K562 (cell line): ENCODE measurements around the gene BANK1. TPM values are rescaled to one million over a fixed set of nuclear protein-coding genes. Genes with fewer than 3 reads are reported as not detected.

ENCODE experiments used
- ATAC-seq: fragments of 200-7000 bp; cut with Tn5 transposase; 3 replicates; pipeline ENCODE4 v1.9.1; 2020; ENCODE audit warnings: moderate library complexity
- BruUV-seq: library from RNA; stranded (reverse); fragments of 400-500 nt; replicated peaks from 2 replicates; lab custom pipeline; 2021; lab: Mats Ljungman, UMichigan
- CTCF ChIA-PET: fragments of 300-600 bp; formaldehyde crosslinking; extraction: SDS; loops from one replicate; lab custom pipeline; 2021; ENCODE audit warnings: low intra/inter-chr PET ratio; lab: Yijun Ruan, JAX
- POLR2A ChIA-PET: fragments of 300-600, 350-650 bp; sonication (Branson Sonifier 250); formaldehyde crosslinking; extraction: SDS; loops from one replicate; lab custom pipeline; 2021; ENCODE audit warnings: antibody characterized with exemption, inconsistent platforms; lab: Yijun Ruan, JAX
- DNase-seq, 4 experiments: peaks; one replicate each; pipeline versions ENCODE4 v3.0.0 to v3.0.0-alpha.2; 2011 to 2018; ENCODE audit warnings: low spot score in 3 of 4, mixed read lengths in 3 of 4; ENCODE audit errors: extremely low read depth in 1 of 4
- FAIRE-seq: peaks from 2 replicates; lab custom pipeline; 2011; peaks lifted over from hg19 to GRCh38; lab: Jason Lieb, UNC
- H2AFZ ChIP-seq: 2 replicates; pipeline ENCODE4 v1.6.0; 2011; ENCODE audit warnings: low read depth, low read length, control low read depth, inconsistent platforms
- H3K27ac ChIP-seq: fragments of 200-600 bp; 3 replicates; pipeline ENCODE4 v1.8.0; 2011; ENCODE audit warnings: low read depth, mild to moderate bottlenecking, control low read depth, inconsistent platforms, low read length, moderate library complexity, mixed read lengths; ENCODE audit errors: extremely low read depth
- H3K27me3 ChIP-seq, 2 experiments: fragments of 300-600 bp in 1 of 2; 2 replicates in 1 of 2; 3 replicates in 1 of 2; pipeline versions ENCODE4 v1.6.0 to v1.8.0; 2011; ENCODE audit warnings: inconsistent platforms in 2 of 2, low read length in 2 of 2, mild to moderate bottlenecking in 1 of 2, mixed read lengths in 1 of 2, moderate library complexity in 1 of 2; ENCODE audit not compliant: control insufficient read depth in 2 of 2, insufficient read depth in 2 of 2
- H3K36me3 ChIP-seq: fragments of 300-600 bp; 3 replicates; pipeline ENCODE4 v1.8.0; 2011; ENCODE audit warnings: mild to moderate bottlenecking, low read length, inconsistent platforms; ENCODE audit not compliant: control insufficient read depth, insufficient read depth
- H3K4me1 ChIP-seq, 2 experiments: fragments of 200-600 bp in 1 of 2; replicated peaks in 1 of 2; 2 replicates in 1 of 2; 3 replicates in 1 of 2; pipeline versions ENCODE4 v1.5.1 to v1.8.0; 2011; ENCODE audit warnings: inconsistent platforms in 2 of 2, low read length in 2 of 2, mild to moderate bottlenecking in 1 of 2, mixed read lengths in 1 of 2, moderate library complexity in 1 of 2; ENCODE audit not compliant: control insufficient read depth in 2 of 2, insufficient read depth in 2 of 2
- H3K4me2 ChIP-seq: 2 replicates; pipeline ENCODE4 v1.6.1; 2011; ENCODE audit warnings: low read length, control low read depth, inconsistent platforms, mixed read lengths; ENCODE audit not compliant: insufficient read depth
- H3K4me3 ChIP-seq: fragments of 200-600 bp; sonication (generic), shearing (Covaris generic); 2 replicates; pipeline ENCODE4 v1.5.1; 2016; ENCODE audit warnings: control low read depth, inconsistent platforms
- H3K79me2 ChIP-seq: fragments of 200-600 bp; 3 replicates; pipeline ENCODE4 v1.8.0; 2011; ENCODE audit warnings: low read length, inconsistent platforms; ENCODE audit not compliant: control insufficient read depth, insufficient read depth
- H3K9ac ChIP-seq, 2 experiments: 2 replicates each; pipeline versions ENCODE4 v1.6.0 to v1.6.1; 2011; ENCODE audit warnings: low read depth in 2 of 2, low read length in 2 of 2, control low read depth in 1 of 2, inconsistent platforms in 1 of 2, mild to moderate bottlenecking in 1 of 2, mixed read lengths in 1 of 2; ENCODE audit not compliant: insufficient read depth in 1 of 2
- H3K9me1 ChIP-seq: one replicate; pipeline ENCODE4 v1.6.0; 2011; ENCODE audit warnings: inconsistent platforms, mild to moderate bottlenecking, low read length, moderate library complexity; ENCODE audit not compliant: control insufficient read depth, insufficient read depth
- H3K9me3 ChIP-seq: replicated peaks from 2 replicates; pipeline ENCODE4 v1.5.1; 2011; ENCODE audit warnings: low read depth, low read length, inconsistent platforms; ENCODE audit not compliant: control insufficient read depth, insufficient read depth
- H4K20me1 ChIP-seq: replicated peaks from 2 replicates; pipeline ENCODE4 v1.6.1; 2011; ENCODE audit warnings: low read length, inconsistent platforms, mixed read lengths; ENCODE audit not compliant: control insufficient read depth, insufficient read depth
- ARHGAP35 ChIP-seq: fragments of 450-650 bp; IDR thresholded peaks from 2 replicates; pipeline ENCODE4 v1.6.1; 2018; ENCODE audit not compliant: partially characterized antibody
- ATF1 ChIP-seq, 2 experiments: fragments of 450-650 bp in 1 of 2; IDR thresholded peaks; 2 replicates each; pipeline ENCODE4 v1.6.1; 2016; ENCODE audit warnings: missing compliant biosample characterization in 1 of 2, missing genetic modification characterization in 1 of 2
- HINFP ChIP-seq: fragments of 450-650 bp; conservative IDR thresholded peaks from 2 replicates; pipeline ENCODE4 v1.6.1; 2016; ENCODE audit warnings: missing genetic modification characterization, low read depth, mild to moderate bottlenecking, control low read depth, missing compliant biosample characterization
- KHSRP ChIP-seq: fragments of 450-650 bp; IDR thresholded peaks from 2 replicates; pipeline ENCODE4 v1.6.1; 2017
- KLF6 ChIP-seq: fragments of 250-450 bp; sonication (Bioruptor Pico); IDR thresholded peaks from 2 replicates; pipeline ENCODE4 v1.4.0; 2020; ENCODE audit warnings: mild to moderate bottlenecking, moderate library complexity, borderline replicate concordance
- NR2F6 ChIP-seq: fragments of 450-650 bp; formaldehyde crosslinking; IDR thresholded peaks from 2 replicates; pipeline ENCODE4 v1.4.0; 2020; ENCODE audit warnings: mild to moderate bottlenecking
- PHF21A ChIP-seq: fragments of 450-650 bp; IDR thresholded peaks from 2 replicates; pipeline ENCODE4 v1.6.1; 2017; ENCODE audit warnings: low read depth, borderline replicate concordance
- POLR2H ChIP-seq: IDR thresholded peaks from 2 replicates; pipeline ENCODE4 v1.6.1; 2016; ENCODE audit warnings: missing genetic modification characterization, low read depth, mild to moderate bottlenecking, control low read depth, missing compliant biosample characterization, moderate library complexity
- SP1 ChIP-seq: sonication (generic); formaldehyde crosslinking; IDR thresholded peaks from 2 replicates; pipeline ENCODE4 v1.8.1; 2022; ENCODE audit warnings: mild to moderate bottlenecking, missing genetic modification reagents
- ZFP36 ChIP-seq: fragments of 150-350 bp; IDR thresholded peaks from 2 replicates; pipeline ENCODE4 v1.6.1; 2018; ENCODE audit warnings: low read length, low read depth; ENCODE audit not compliant: partially characterized antibody
- ZNF277 ChIP-seq: fragments of 250-450 bp; sonication (Bioruptor Pico); IDR thresholded peaks from 2 replicates; pipeline ENCODE4 v1.8.0; 2022; ENCODE audit warnings: inconsistent platforms, mild to moderate bottlenecking, moderate library complexity, borderline replicate concordance
- ZNF282 ChIP-seq: sonication (generic); formaldehyde crosslinking; IDR thresholded peaks from 2 replicates; pipeline ENCODE4 v1.8.1; 2023; ENCODE audit warnings: missing genetic modification reagents
- ZNF507 ChIP-seq: conservative IDR thresholded peaks from 2 replicates; pipeline ENCODE4 v1.6.1; 2017; ENCODE audit warnings: missing genetic modification characterization, missing compliant biosample characterization
- WGBS: fragments of 100-300 bp; shearing (Covaris generic); methylation state at CpG from one replicate; pipeline ENCODE4 v1.1.6; 2016; ENCODE audit warnings: low coverage, mixed read lengths; ENCODE audit not compliant: insufficient coverage; ENCODE audit errors: missing lambda C conversion rate; 5-methylcytosine and 5-hydroxymethylcytosine counted together
- in situ Hi-C: fragments of 300-500 bp; cut with MboI; formaldehyde crosslinking; loops from 4 replicates; pipeline ENCODE4 v1.15.0; 2018; ENCODE audit warnings: inconsistent platforms, mixed read lengths
- intact Hi-C: fragments of 100-400 bp; cut with micrococcal nuclease; formaldehyde crosslinking; loops from 2 replicates; pipeline ENCODE4 v1.14.2; 2022
- polyA plus RNA-seq, 8 experiments: library from polyadenylated mRNA; depleted of rRNA in 4 of 8; stranded (reverse) in 5 of 8; unstranded in 3 of 8; fragments of >200 nt; fragmentation: Nextera tagmentation in 2 of 8; fragmentation: Illumina TruSeq in 1 of 8; extraction: Ambion mirVana in 2 of 8; extraction: Trizol in 1 of 8; gene quantifications; 2 replicates each; pipeline versions ENCODE4 v1.2.1 to v1.2.3, GENCODE V29; 2011 to 2014; ENCODE audit warnings: inconsistent platforms in 1 of 8, missing spikeins in 1 of 8
- total RNA-seq, 7 experiments: library from RNA; depleted of rRNA in 6 of 7; stranded (reverse); fragments of >200 nt in 6 of 7; fragmentation: Illumina TruSeq in 2 of 7; extraction: Trizol in 2 of 7; gene quantifications; 2 replicates each; pipeline versions ENCODE4 v1.2.1 to v1.2.3, GENCODE V29; 2011 to 2021; ENCODE audit warnings: low replicate concordance in 1 of 7
- TF ChIP-seq, protein P1 (sequence below): sonication (generic); formaldehyde crosslinking; IDR thresholded peaks from 2 replicates; pipeline ENCODE4 v1.8.1; 2023; ENCODE audit warnings: mild to moderate bottlenecking, missing genetic modification reagents
- TF ChIP-seq, protein P2 (sequence below): fragments of 450-650 bp; IDR thresholded peaks from 2 replicates; pipeline ENCODE4 v1.6.1; 2018; ENCODE audit warnings: mild to moderate bottlenecking, low read depth; ENCODE audit not compliant: partially characterized antibody

Gene BANK1
- total and polyA plus RNA-seq, 9 of the 15 experiments (the other 6 are each of a cell fraction or from before 2014, with no cell fraction given): not detected

DNA sequence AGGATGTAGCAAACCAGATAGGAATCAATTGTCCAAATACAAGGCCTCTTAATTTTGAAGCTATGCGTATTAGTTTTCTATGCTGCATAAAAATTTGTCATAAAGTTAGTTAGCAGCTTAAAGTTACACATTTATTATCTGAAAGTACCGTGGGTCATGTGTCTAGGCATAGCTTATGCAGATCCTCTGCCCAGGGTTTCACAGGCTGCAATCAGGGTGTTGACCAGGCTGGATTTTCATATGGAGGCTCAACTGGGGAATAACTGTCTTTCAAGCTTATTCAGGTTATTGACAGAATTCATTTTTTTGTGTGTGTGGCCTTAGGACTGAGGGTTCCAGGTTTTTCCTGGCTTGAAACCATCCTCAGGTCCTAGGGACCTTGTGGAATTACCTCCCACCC, 289.7 kb downstream of the BANK1 start:
- POLR2A ChIA-PET: no interaction called here
- H3K9me3 ChIP-seq: no peaks in the 10 kb centered on the region
- no peak overlapping the region for H2AFZ ChIP-seq
- H3K9ac ChIP-seq: no peak overlapping the region
- WGBS: 9% methylated on average over 2 of the region's 2 CpGs
- in situ Hi-C loops (no loop called here), intact Hi-C loops (no loop called here)
- H3K36me3 ChIP-seq: no peaks in the 10 kb centered on the region
- H4K20me1 ChIP-seq: no peaks in the 10 kb centered on the region
- no peak overlapping the region for H3K4me2 ChIP-seq
- H3K27ac ChIP-seq: no peak overlapping the region
- ATAC-seq: no peak
- no peaks in the 10 kb centered on the region for H3K27me3 ChIP-seq
- H3K9me1 ChIP-seq: no peaks in the 10 kb centered on the region
- no peak for FAIRE-seq
- H3K79me2 ChIP-seq: no peaks in the 10 kb centered on the region
- CTCF ChIA-PET: no interaction called here
- no peak for DNase-seq
- no peak overlapping the region for H3K4me3 ChIP-seq
- TF ChIP-seq SP1 (CRISPR knock-in tag) (no peak), HINFP (tag) (no peak), ZNF282 (no peak), ZNF507 (tag) (no peak), PHF21A (no peak), ZFP36 (no peak), POLR2H (tag) (no peak), ARHGAP35 (no peak), NR2F6 (CRISPR knock-in tag) (no peak), KLF6 (CRISPR knock-in tag) (no peak), ATF1 (CRISPR knock-in tag; IDR thresholded peaks at IDR 0.05) (no peak), ATF1 (tag; IDR thresholded peaks at IDR 0.05) (no peak), KHSRP (no peak), ZNF277 (CRISPR knock-in tag) (no peak)
- TF ChIP-seq, protein P1, sequence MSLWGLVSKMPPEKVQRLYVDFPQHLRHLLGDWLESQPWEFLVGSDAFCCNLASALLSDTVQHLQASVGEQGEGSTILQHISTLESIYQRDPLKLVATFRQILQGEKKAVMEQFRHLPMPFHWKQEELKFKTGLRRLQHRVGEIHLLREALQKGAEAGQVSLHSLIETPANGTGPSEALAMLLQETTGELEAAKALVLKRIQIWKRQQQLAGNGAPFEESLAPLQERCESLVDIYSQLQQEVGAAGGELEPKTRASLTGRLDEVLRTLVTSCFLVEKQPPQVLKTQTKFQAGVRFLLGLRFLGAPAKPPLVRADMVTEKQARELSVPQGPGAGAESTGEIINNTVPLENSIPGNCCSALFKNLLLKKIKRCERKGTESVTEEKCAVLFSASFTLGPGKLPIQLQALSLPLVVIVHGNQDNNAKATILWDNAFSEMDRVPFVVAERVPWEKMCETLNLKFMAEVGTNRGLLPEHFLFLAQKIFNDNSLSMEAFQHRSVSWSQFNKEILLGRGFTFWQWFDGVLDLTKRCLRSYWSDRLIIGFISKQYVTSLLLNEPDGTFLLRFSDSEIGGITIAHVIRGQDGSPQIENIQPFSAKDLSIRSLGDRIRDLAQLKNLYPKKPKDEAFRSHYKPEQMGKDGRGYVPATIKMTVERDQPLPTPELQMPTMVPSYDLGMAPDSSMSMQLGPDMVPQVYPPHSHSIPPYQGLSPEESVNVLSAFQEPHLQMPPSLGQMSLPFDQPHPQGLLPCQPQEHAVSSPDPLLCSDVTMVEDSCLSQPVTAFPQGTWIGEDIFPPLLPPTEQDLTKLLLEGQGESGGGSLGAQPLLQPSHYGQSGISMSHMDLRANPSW (CRISPR knock-in tag): no peak
- TF ChIP-seq, protein P2, sequence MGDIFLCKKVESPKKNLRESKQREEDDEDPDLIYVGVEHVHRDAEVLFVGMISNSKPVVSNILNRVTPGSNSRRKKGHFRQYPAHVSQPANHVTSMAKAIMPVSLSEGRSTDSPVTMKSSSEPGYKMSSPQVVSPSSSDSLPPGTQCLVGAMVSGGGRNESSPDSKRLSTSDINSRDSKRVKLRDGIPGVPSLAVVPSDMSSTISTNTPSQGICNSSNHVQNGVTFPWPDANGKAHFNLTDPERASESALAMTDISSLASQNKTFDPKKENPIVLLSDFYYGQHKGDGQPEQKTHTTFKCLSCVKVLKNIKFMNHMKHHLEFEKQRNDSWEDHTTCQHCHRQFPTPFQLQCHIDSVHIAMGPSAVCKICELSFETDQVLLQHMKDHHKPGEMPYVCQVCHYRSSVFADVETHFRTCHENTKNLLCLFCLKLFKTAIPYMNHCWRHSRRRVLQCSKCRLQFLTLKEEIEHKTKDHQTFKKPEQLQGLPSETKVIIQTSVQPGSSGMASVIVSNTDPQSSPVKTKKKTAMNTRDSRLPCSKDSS: no peak
- TF ChIP-seq, all 486 proteins: peak for 0
- H3K4me1 ChIP-seq: no peaks in the 10 kb centered on the region
- no TSS peak for BruUV-seq
